GM18517 (cell line): ENCODE measurements around the gene SYNE3.

Experiments used
- ATAC-seq: cut with Tn5 transposase; IDR thresholded peaks from one replicate; pipeline ENCODE4 v1.9.1; 2021; ENCODE audit warnings: mild to moderate bottlenecking, moderate library complexity; ENCODE audit not compliant: unreplicated experiment

SYNE3 gene, protein sequence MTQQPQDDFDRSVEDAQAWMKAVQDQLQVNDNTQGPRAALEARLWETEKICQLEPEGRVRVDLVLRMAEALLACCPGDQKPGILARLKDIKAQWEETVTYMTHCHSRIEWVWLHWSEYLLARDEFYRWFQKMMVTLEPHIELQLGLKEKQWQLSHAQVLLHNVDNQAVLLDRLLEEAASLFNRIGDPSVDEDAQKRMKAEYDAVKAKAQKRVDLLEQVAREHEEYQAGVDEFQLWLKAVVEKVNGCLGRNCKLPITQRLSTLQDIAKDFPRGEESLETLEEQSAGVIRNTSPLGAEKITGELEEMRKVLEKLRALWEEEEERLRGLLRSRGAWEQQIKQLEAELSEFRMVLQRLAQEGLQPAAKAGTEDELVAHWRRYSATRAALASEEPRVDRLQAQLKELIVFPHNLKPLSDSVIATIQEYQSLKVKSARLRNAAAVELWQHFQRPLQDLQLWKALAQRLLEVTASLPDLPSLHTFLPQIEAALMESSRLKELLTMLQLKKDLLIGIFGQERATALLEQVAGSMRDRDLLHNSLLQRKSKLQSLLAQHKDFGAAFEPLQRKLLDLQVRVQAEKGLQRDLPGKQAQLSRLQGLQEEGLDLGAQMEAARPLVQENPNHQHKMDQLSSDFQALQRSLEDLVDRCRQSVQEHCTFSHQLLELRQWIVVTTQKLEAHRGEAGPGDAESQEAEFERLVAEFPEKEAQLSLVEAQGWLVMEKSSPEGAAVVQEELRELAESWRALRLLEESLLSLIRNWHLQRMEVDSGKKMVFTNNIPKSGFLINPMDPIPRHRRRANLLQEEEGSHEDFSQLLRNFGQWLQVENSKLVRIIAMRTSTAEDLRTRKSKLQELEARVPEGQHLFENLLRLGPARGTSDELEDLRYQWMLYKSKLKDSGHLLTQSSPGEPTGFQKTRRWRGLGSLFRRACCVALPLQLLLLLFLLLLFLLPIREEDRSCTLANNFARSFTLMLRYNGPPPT

DNA sequence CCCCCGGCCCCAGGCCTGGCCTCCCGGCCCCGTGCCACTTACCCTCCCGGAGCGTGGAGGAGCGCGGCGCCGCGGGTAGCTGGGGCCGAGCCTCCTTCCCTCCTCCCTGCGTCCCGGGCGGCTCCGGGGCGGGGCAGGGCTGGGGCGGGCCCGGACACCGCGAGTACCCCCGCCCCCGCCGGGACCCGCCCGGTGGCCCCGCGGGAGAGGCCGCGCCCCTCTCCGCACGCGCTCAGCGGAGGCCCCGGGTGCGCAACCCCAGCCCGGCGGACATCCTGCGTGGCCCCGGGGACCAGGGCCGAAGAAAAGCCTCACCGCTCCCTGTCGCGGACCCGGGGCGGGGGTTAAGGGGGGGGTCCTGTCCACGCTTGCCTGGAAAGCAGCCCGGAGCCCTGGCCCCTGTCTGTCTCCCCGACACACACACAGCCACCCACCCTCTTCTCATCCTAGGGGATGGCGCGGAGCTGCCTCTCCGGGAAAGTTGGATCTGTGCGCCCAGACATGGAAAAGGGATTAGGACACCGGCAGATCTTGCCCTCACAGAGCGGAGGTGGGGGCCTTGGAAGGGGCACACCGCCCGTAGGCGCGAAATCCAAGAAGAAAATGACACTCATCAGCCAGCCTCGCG lies at the start of gene SYNE3:
TSS of gene SYNE3 (minus strand) at position 97 of the 628 bp plus-strand sequence. CDS start 40,829 bp downstream, outside the sequence.
- no peak for ATAC-seq

DNA sequence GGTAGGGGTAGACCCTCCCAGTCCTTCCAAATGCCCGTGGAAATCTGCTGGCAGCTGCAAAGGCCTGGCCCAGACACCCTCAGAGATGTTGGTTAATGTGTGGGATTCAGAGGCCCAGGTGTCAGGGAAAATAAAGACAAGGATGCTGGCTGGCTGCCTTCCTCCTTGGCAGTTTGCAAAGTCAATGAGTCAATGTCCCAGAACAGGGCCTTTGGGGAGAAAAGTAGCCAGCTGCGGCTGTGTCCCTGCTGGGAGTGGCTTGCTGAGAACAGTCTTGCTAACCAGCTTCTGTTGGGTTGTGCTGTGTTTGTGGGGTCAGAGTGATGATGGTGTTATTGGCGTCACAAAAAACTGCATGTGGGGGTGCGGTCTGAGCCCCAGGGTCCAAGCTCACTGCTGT lies 47.6 kb upstream of the SYNE3 start:
- no peak for ATAC-seq

DNA sequence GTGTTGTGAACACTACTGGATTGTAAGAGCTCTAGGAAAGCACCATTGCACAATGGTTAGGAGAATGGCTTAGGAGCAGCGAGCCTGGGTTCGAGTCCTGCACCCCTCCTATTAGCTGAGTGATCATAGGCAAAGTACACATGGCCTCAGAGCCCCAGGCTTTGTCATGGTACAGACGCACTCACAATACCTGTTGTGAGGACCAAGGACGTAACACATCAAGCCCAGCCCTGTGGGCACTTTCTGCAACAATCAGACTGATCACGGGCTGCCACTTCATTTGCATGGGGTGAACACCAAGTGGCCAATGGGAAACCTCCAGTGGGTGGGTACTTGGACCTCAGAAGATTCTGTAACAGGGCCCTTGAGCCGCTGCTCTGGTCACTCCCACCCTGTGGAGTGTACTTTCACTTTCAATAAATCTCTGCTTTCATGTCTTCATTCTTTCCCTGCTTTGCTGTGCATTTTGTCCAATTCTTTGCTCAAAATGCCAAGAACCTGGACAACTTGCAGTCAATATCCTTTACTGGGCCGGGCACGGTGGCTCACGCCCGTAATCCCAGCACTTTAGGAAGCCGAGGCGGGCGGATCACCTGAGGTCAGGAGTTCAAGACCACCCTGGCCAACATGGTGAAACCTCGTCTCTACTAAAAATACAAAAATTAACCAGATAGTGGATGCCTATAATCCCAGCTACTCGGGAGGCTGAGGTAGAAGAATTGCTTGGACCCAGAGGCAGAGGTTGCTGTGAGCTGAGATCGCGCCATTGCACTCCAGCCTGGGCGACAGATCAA lies 46.6 kb upstream of the SYNE3 start:
- ATAC-seq: no peak

DNA sequence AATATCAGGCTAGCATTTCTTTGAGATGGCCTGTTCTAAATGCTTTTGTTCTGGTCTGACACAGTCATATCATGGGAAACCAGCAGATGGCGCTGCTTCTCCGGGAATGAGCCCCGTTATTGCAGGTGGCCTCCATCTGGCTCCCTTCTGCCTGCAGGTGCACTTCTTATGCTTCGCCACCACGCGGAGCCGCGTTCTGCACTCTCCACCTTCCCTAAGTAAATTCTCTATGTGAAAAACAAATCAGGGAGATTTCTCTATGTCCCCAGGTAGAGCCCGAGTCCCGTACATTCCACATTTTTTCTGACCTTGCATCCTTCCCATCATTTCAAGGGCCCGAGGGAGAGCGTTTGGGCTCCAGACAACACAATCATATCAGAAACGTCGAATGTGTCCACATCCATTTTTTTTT lies 44.6 kb upstream of the SYNE3 start:
- peak; percentile 85 for ATAC-seq

DNA sequence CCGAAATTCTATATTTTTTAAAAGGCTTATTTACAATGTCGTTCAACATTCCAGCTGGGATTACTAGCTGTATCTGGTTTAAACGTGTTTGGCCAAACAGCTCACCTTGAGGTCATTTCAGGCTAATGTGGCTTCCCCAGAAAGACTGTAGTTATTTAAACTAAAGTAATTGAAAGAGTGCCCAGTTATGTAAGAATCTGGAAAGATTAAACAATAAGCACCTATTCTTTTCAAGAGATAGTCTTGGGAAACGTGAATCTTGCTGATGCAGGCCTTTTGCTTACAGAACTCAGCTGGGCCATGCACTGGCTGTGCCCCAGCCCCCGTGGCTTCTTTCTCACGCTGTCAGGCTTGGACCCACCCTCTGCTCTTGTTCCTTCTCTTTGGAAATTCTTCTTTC lies 42.8 kb upstream of the SYNE3 start:
- ATAC-seq: no peak

DNA sequence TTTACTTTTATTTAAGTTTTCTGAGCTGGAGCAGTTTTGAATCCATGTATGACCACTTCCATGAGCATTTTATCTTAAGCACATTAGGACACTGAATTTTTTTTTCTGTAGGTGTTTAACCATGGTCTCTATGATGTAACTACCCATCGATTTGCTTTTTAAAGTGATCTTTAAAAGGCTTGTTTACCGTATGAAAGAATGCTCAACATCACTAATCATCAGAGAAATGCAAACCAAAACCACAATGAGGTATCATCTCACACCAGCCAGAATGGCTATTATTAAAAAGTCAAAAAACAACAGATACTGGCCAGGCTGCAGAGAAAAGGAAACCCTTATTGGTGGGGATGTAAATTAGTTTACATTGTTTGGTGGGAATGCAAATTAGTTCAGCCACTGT lies 41.4 kb upstream of the SYNE3 start:
- ATAC-seq: no peak

DNA sequence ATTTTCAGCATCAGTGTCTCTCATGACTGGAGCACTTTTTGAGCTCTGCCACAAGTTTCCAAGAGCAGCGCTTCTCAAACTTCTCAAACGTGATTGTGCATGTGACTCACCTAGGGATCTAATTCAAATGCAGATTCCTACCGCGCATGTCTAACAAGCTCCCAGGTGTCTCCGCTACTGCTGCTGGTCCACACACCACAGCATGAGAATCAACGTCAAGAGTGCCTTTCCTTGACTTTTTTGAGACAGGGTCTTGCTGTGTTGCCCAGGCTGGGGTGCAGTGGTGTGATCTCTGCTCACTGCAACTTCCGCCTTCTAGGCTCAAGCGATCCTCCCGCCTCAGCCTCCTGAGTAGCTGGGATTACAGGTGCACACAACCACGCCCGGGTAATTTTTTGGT lies 40.8 kb upstream of the SYNE3 start:
- ATAC-seq: no peak

DNA sequence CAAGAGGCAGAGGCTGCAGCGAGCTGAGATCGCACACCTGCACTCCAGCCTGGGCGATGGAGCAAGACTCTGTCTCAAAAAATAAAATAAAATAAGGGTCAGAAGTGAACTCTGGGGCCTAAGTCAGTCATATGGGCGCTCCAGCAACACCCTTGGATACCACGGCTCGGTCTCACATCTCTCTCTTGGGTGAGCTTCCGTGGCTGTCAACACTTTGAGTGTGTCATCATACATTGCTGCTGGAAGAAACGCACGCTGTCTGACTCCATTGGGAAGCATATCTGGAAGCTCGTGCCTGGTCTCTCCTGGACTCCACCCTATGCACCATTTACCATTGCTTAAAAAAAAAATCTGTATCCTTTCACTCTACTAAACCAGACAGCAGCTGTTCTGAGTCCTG lies 38.6 kb upstream of the SYNE3 start:
- no peak for ATAC-seq

DNA sequence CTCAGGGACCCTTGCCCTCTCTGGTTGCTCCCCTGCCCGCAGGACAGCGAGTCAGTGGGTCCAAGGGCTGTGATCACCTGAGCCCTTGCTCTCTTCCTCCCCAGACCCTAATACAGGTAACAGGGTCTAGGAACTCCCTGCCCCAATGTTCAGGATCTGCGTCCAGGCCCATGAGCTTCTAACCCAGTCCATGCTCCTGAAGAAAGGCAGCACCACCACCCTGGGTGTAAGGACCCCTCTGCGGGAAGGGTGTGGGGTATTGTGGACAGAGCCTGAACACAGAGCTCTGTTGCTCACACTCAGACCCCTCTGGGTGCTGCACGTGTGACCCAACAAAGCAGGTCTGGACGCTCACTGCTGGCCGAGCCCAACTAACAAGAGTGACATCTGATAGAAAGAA lies 36.7 kb upstream of the SYNE3 start:
- ATAC-seq: no peak

DNA sequence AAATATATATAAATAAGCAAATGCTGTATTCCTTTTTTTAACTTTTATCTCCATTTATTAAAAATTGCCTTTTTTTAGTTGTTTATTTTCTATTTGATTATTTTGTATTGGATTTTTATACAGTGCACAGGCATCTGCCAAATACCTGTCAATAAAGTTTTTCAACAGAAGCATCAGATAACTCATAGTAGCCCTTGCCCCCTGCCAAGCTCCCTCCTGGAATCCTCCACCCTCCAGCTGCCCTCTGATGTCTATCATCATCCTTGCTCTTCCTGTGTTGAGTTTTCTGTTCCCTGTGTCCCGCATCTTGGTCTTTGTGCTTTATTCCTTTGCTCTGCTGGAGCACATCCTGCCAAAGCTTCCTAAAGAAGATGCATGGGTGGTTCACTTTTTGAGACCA lies 35.0 kb upstream of the SYNE3 start:
- ATAC-seq: no peak

DNA sequence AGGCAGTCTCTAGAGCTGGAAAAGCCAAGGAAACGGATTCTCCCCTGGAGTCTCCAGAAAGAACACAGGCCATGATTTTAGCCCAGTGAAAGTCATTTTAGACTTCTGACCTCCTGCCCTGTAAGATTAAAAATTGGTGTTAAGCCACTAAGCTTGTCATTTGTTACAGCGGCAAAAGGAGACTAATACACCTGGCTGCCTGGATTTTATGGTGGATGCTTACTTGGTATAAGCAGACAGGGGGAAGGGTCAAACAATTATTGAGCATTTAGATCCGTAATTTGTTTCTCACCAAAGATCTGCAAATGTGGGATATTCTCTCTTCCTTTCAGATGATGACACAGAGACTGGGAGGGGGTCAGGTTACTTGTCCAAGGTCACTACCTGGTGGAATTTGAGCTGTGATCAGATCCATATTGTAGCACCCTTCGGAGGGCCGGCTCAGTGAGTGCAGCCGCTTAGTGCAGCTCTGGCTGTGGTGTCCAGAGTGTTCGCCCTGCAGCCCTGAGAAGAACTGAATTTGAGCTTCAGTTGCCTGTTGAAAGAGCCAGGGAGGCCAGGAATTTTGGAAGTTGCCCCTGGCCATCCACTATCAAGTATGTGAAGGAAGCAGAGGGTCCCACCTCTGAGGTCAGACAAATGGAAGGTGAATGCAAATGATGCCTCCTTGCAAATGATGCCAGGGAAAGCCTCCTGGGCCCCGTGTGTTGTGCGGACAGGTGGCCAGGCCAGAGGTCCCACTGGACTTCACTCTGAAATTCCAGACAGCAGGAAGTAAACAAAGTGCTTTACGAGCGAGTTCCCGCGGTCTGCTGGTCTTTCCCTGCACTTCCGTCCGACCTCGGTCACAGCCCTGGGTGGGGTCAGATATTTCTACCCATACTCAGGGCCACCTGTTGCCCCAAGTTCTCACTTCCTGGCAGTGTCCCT lies 33.5 kb upstream of the SYNE3 start:
- no peak for ATAC-seq

DNA sequence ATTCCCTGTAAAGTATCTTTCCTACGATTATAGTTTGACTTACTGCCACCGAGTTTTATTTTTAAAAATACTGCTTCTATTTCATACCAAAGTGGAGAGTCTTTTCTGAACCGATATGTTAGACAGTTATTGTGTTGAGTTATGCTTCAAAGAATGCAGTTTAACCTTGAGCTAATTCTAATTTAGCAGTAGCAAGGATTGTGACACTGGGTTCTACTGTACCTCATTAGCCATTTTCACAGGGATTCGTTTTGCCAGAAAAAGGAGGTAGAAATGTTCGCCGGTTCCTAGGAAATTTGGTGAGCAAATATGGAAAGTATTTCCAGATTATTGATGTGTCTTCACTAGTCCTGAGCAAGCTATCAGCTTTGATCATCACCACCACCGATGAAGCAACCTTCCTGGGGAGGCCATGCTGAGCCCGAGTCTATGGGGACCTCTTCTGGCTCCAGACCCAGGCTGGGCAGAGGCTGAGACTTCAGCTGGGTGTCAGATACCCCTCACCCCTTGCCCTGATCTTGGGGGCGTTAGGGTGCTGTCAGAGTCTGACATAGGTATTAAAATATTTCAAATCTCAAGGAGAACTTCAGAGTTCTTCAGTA lies 32.0 kb upstream of the SYNE3 start:
- ATAC-seq: no peak

DNA sequence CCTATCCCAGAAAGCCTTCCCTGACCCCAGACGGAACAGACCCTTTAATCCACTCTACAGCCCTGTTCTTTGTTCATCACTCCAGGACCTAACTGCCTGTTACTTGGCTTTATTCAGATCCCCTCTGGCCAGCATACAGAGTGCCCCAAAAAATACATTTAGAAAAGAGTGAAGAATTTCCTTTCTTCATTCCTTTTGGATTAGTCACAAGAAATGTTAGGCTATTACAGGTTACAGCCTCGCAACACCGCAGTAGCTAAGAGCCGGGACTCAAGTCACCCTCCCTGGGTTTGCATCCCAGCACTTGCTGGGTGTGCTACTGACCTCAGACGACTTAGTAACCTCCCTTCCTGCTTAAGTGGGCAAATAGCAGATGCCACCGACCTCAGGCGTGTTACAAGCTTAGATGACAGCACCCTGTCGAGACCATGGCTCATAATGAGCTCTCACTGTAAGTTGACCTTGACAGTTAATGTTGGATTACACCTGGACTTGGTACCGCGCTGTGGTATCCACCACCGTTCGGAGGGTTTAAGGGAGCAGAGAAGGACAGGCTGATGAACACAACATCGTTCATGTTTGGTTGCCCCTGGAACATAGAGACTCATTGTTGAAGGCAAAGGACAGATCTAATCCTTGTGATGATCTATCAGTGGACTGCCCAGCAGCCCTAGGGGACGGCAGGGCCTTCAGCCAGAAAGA lies 31.3 kb upstream of the SYNE3 start:
- no peak for ATAC-seq

DNA sequence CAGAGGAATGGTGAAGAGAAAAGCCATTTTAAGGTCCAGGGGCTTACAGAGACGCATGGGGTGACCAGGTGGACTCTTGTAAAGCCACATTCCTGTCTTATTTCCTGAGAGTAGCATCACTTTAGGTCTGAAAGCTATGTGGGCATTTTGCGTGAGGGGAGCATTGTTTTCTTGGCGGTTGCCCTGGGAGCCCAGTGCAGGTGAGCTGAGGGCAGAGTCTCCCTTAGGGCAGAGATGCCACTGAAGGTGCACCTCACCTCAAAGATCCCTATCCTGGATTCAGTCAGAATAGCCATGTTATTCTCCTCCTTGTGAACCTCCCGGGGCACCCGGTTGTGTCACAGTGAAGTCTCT lies 30.8 kb upstream of the SYNE3 start:
- no peak for ATAC-seq

DNA sequence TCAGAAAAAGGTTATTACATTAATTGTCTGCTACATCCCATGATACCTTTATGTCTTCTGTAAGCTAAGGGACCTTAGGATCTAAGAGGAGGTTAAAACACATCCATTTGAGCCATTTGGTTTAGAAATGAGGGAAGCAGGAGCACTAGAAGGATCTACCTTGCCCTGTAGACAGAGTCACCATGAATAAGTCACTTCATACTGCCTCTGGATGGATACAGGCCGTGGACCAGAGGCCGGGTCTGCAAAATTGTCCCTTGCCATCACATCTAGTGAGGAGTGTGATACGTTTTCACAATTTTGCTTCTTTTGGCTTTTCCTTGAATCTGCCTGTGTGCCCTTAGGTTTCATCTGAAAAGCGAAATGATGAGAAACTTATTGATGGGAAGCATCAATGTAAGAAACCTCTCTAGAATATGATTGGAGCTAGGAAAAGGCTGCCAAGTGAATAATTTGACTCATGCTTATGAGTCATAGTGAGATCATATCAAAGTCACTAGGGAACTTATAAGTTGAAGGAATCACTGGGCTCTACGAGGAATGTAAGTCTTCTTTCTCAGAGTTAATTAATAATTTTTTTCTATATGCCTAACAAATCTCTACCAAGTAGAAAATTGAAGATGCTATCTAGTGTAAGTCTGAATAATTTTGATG lies 29.2 kb upstream of the SYNE3 start:
- ATAC-seq: no peak

DNA sequence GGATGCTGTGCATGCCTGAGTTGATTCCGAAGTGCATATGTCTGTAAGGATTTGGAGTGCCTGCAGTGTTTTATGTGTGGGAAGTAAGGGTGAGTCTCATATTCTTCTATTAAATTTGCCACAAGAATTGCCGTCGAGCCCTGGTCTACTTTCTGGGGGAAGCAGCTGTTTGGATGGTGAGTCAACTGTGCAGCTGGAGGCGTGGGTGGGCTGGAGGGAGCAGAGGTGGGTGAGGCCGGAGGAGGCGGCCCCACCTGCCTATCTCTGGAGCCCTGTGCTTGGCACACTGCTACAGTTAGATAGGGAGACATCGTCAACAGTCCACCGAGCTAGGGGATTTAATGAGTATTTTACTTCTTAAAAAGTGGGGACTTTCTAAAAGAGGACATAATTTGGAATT lies 28.1 kb upstream of the SYNE3 start:
- ATAC-seq: no peak

DNA sequence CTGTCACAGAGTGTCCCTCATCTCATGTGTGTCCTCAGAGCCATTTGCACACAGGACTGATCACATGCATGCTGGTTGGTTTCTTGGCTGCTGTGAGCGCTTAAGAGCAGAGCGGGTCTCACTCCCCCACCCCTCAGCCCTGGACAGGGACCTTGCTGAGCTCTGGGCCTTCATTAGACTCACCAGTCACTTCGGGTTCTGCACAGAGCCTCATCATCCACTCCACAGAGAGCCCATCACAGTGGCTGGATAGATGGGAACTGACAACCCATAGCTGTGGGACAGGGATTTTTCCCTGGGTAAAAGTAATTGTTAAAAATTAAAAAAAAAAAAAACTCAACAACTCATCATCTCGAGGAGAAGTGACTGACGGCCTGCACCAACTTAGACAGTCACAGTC lies 26.6 kb upstream of the SYNE3 start:
- ATAC-seq: no peak
